Measurements from ENCODE around the gene LYAR.

LYAR gene

DNA sequence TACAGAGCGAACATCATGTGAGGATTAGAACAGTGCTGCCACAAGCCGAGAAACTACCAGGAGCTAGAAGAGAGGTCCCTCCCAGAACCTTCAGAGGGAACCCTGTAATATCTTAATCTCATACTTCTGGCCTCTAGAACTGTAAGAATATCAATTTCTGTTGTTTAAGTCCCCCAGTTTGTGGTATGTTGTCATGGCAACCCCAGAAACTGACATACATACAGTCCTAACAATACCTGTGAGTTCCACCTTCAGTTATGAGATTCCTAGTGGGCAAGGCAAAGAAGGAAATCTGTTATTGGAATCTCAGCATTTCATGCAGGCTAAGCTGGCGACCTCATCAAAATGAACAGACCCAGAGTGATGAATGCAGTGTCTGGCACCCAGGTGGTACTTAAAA is 42.6 kb upstream of the LYAR start:
- TF ChIP-seq, protein P1, sequence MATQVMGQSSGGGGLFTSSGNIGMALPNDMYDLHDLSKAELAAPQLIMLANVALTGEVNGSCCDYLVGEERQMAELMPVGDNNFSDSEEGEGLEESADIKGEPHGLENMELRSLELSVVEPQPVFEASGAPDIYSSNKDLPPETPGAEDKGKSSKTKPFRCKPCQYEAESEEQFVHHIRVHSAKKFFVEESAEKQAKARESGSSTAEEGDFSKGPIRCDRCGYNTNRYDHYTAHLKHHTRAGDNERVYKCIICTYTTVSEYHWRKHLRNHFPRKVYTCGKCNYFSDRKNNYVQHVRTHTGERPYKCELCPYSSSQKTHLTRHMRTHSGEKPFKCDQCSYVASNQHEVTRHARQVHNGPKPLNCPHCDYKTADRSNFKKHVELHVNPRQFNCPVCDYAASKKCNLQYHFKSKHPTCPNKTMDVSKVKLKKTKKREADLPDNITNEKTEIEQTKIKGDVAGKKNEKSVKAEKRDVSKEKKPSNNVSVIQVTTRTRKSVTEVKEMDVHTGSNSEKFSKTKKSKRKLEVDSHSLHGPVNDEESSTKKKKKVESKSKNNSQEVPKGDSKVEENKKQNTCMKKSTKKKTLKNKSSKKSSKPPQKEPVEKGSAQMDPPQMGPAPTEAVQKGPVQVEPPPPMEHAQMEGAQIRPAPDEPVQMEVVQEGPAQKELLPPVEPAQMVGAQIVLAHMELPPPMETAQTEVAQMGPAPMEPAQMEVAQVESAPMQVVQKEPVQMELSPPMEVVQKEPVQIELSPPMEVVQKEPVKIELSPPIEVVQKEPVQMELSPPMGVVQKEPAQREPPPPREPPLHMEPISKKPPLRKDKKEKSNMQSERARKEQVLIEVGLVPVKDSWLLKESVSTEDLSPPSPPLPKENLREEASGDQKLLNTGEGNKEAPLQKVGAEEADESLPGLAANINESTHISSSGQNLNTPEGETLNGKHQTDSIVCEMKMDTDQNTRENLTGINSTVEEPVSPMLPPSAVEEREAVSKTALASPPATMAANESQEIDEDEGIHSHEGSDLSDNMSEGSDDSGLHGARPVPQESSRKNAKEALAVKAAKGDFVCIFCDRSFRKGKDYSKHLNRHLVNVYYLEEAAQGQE (IDR thresholded peaks at IDR 0.05; ENCODE audit: low read depth), result no peak
- TF ChIP-seq RAD21 (IDR thresholded peaks at IDR 0.05; ENCODE audit: low read depth), result no peak
- TF ChIP-seq TCF12 (IDR thresholded peaks at IDR 0.05; ENCODE audit: low read depth), result no peak
- TF ChIP-seq TAF1 (IDR thresholded peaks at IDR 0.05; ENCODE audit: low read depth), result no peak
- TF ChIP-seq EP300 (IDR thresholded peaks at IDR 0.05; ENCODE audit: borderline replicate concordance), result no peak

DNA sequence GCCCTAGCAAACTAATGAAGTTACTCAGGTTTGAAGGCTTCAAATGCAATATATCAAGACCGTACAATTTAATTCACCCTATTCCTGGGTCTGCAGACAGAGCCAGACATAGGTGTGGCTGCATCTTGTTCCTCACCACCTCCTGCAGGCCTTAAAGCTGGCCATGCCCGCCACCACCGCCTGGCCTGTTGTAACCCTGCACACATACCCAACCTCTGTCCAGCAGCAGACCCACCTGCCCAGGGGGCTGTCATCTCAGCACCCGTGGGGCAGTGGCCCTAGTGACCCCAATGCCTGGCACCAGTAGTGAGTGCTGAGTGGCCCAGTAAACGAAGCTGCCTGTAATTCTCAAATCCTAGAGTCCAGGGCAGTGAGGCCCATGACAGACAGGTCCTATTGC is 40.8 kb upstream of the LYAR start:
- TF ChIP-seq, protein P2, sequence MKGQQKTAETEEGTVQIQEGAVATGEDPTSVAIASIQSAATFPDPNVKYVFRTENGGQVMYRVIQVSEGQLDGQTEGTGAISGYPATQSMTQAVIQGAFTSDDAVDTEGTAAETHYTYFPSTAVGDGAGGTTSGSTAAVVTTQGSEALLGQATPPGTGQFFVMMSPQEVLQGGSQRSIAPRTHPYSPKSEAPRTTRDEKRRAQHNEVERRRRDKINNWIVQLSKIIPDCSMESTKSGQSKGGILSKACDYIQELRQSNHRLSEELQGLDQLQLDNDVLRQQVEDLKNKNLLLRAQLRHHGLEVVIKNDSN (IDR thresholded peaks at IDR 0.05), result no peak

DNA sequence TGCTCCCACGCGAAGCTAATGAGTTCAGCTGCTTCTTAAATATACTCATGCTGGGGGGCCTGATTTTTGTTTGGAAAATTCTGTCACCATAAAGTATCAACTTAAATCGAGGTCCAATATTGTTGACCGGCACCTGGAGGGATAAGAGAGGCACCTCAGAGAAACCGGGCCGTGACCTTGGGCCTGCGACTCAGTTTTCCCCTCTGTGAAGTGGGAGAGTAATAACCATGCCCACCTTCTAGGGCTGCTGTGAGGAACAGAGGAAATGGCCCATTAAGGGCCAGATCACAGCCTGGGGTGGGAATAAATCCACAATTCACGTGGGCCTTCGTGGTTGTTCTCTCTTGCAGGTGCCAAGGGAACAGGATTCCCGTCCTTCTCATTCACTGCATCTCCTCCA is 39.5 kb upstream of the LYAR start:
- TF ChIP-seq TAF1 (IDR thresholded peaks at IDR 0.05; ENCODE audit: low read depth) (no peak), RAD21 (IDR thresholded peaks at IDR 0.05; ENCODE audit: low read depth) (no peak), FOXM1 (IDR thresholded peaks at IDR 0.05; ENCODE audit: borderline replicate concordance, low read depth) (no peak), CEBPB (IDR thresholded peaks at IDR 0.05) (no peak), ZBTB7A (IDR thresholded peaks at IDR 0.05; ENCODE audit: low read depth) (no peak), TCF12 (IDR thresholded peaks at IDR 0.05; ENCODE audit: low read depth) (no peak), EGR1 (IDR thresholded peaks at IDR 0.05) (no peak), EP300 (IDR thresholded peaks at IDR 0.05; ENCODE audit: borderline replicate concordance) (no peak), CREB1 (IDR thresholded peaks at IDR 0.05; ENCODE audit: low read depth) (no peak), NFIC (IDR thresholded peaks at IDR 0.05) (no peak), TEAD4 (IDR thresholded peaks at IDR 0.05) (no peak), YY1 (IDR thresholded peaks at IDR 0.05; ENCODE audit: low read depth) (no peak)
- TF ChIP-seq, protein P1 (IDR thresholded peaks at IDR 0.05; ENCODE audit: low read depth), result no peak
- TF ChIP-seq, protein P2 (IDR thresholded peaks at IDR 0.05), result no peak
- TF ChIP-seq, protein P3, sequence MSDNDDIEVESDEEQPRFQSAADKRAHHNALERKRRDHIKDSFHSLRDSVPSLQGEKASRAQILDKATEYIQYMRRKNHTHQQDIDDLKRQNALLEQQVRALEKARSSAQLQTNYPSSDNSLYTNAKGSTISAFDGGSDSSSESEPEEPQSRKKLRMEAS (IDR thresholded peaks at IDR 0.05), result no peak

DNA sequence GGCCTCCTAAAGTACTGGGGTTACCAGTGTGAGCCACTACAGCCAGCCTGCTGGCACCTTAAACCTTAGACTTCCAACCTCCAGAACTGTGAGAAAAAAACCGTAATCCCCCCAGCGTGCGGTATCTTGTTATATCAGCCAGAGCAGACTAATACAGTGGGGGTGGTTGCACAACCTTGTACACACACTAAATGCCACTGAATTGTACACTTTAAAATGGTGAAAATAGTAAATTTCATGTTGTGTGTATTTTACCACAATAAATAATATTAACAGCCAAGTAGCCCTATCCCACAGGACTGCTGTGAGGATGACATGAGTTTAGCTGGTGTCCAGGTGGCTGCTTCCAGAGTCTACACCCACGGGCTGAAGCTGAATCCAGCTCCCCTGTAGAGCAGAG is 38.9 kb upstream of the LYAR start:
- no peak for TF ChIP-seq TCF12 (IDR thresholded peaks at IDR 0.05; ENCODE audit: low read depth)

DNA sequence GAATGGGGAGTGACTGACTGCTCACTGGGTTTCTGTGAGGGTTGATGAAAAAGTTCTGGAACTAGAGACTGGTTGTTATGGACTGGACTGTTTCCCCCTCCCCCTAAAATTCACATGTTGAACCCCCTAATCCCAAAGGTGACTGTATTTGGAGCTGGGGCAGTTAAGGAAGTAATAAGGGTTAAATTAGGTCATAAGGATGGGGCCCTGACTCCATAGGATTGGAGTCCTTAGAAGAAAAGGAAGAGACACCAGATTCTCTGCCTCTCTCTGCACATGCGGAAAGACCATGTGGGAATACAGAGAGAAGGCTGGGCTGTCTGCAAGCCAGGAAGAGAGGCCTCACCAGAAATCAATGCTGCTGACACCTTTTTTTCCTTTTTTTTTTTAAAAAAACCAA is 38.3 kb upstream of the LYAR start:
- no peak for TF ChIP-seq EP300 (IDR thresholded peaks at IDR 0.05; ENCODE audit: borderline replicate concordance)
- TF ChIP-seq CREB1 (IDR thresholded peaks at IDR 0.05; ENCODE audit: low read depth), result no peak
- TF ChIP-seq YY1 (IDR thresholded peaks at IDR 0.05; ENCODE audit: low read depth), result no peak
- no peak for TF ChIP-seq EGR1 (IDR thresholded peaks at IDR 0.05)
- TF ChIP-seq TAF1 (IDR thresholded peaks at IDR 0.05; ENCODE audit: low read depth), result no peak

DNA sequence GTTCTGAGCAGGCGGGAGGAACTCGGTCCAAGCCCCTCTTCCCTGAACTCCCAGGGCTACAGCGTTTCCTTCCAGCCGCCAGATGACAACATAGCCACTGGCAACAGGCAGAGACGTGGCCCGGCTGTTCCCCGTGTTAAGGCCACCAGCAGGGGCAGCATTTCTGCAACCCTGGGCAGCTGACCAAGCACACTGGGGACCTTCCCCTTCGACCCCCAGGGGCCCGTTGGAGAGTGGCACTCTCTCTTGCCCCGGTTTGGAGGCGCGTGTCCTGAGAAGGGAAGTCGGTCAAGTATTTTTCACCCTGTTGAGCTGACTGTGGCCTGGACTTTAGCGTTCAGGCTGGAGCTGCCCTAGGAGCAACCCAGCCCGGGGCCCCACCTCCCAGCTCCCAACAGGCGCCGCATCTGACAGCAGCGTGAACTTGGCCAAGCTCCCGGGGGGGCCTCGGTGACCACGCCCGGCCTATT is 37.7 kb upstream of the LYAR start:
- TF ChIP-seq CREB1 (IDR thresholded peaks at IDR 0.05; ENCODE audit: low read depth), result no peak
- TF ChIP-seq NFIC (IDR thresholded peaks at IDR 0.05), result no peak
- TF ChIP-seq CEBPB (IDR thresholded peaks at IDR 0.05), result no peak
- TF ChIP-seq, protein P1 (IDR thresholded peaks at IDR 0.05; ENCODE audit: low read depth), result no peak
- TF ChIP-seq RAD21 (IDR thresholded peaks at IDR 0.05; ENCODE audit: low read depth), result no peak
- TF ChIP-seq TCF12 (IDR thresholded peaks at IDR 0.05; ENCODE audit: low read depth), result no peak
- TF ChIP-seq TAF1 (IDR thresholded peaks at IDR 0.05; ENCODE audit: low read depth), result no peak
- no peak for TF ChIP-seq FOXM1 (IDR thresholded peaks at IDR 0.05; ENCODE audit: borderline replicate concordance, low read depth)
- no peak for TF ChIP-seq ZBTB7A (IDR thresholded peaks at IDR 0.05; ENCODE audit: low read depth)
- no peak for TF ChIP-seq TEAD4 (IDR thresholded peaks at IDR 0.05)
- TF ChIP-seq YY1 (IDR thresholded peaks at IDR 0.05; ENCODE audit: low read depth), result no peak
- TF ChIP-seq, protein P2 (IDR thresholded peaks at IDR 0.05), result no peak
- TF ChIP-seq EP300 (IDR thresholded peaks at IDR 0.05; ENCODE audit: borderline replicate concordance), result no peak
- TF ChIP-seq, protein P3 (IDR thresholded peaks at IDR 0.05), result no peak
- TF ChIP-seq EGR1 (IDR thresholded peaks at IDR 0.05), result no peak
